ENCODE results near the gene DERA. TPM values are rescaled to one million over a fixed set of nuclear protein-coding genes. Genes with fewer than 3 reads are reported as not detected.
"Not testable (repeated sequence)": the region's sequence is repeated elsewhere in the genome, so short reads cannot be mapped to it uniquely, and the experiment has no call there.

DERA gene
- total RNA-seq, 3 donors from 2014 or later = 28.8 to 51.7 (median 44.2) TPM

GRCh38 chr12:15966426-15966825 lies 55.3 kb downstream of the DERA start:
- H3K4me1 ChIP-seq = no peaks in the 10 kb centered on the region
- peaks cover 5% of the 10 kb centered on the region for H3K36me3 ChIP-seq
- no peaks in the 10 kb centered on the region for H3K27me3 ChIP-seq
- no peak for TF ChIP-seq POLR2A (IDR thresholded peaks at IDR 0.05)
- TF ChIP-seq POLR2AphosphoS5 (IDR thresholded peaks at IDR 0.05) = no peak
- no peak for TF ChIP-seq CTCF (IDR thresholded peaks at IDR 0.05)
- no peak for DNase-seq (ENCODE audit: low spot score in 2 of 2)
- H3K27ac ChIP-seq = no peak overlapping the region
- intact Hi-C loops (cut with DNase I; ENCODE audit: low total_unique reads) = no loop called here
- no peak overlapping the region for H3K4me3 ChIP-seq
- H3K9me3 ChIP-seq = no peaks in the 10 kb centered on the region

GRCh38 chr12:15967053-15967452 lies 55.9 kb downstream of the DERA start:
- H3K27me3 ChIP-seq; H3K9me3 ChIP-seq; intact Hi-C loops (cut with DNase I; ENCODE audit: low total_unique reads); H3K27ac ChIP-seq; DNase-seq (ENCODE audit: low spot score in 2 of 2); H3K4me3 ChIP-seq; H3K4me1 ChIP-seq; H3K36me3 ChIP-seq: not testable (repeated sequence)

GRCh38 chr12:15971211-15971610 lies 60.1 kb downstream of the DERA start:
- no peak overlapping the region for H3K4me3 ChIP-seq
- TF ChIP-seq POLR2AphosphoS5 (IDR thresholded peaks at IDR 0.05) = no peak
- TF ChIP-seq POLR2A (IDR thresholded peaks at IDR 0.05) = no peak
- no peak for TF ChIP-seq CTCF (IDR thresholded peaks at IDR 0.05)
- H3K36me3 ChIP-seq = no peaks in the 10 kb centered on the region
- H3K9me3 ChIP-seq = no peaks in the 10 kb centered on the region
- H3K4me1 ChIP-seq = no peaks in the 10 kb centered on the region
- intact Hi-C loops (cut with DNase I; ENCODE audit: low total_unique reads) = no loop called here
- no peaks in the 10 kb centered on the region for H3K27me3 ChIP-seq
- no peak overlapping the region for H3K27ac ChIP-seq
- DNase-seq (ENCODE audit: low spot score in 2 of 2) = no peak

- intact Hi-C loops (cut with DNase I; ENCODE audit: low total_unique reads) = no loop called here
- H3K36me3 ChIP-seq = no peaks in the 10 kb centered on the region
- TF ChIP-seq POLR2AphosphoS5 (IDR thresholded peaks at IDR 0.05) = no peak
- no peak for TF ChIP-seq POLR2A (IDR thresholded peaks at IDR 0.05)
- no peaks in the 10 kb centered on the region for H3K9me3 ChIP-seq
- no peak for DNase-seq (ENCODE audit: low spot score in 2 of 2)
- H3K27me3 ChIP-seq = no peaks in the 10 kb centered on the region
- no peak overlapping the region for H3K4me3 ChIP-seq
- H3K27ac ChIP-seq = no peak overlapping the region
- H3K4me1 ChIP-seq = no peaks in the 10 kb centered on the region
These were observed 61.8 kb downstream of the DERA start for GRCh38 chr12:15972894-15973293.

GRCh38 chr12:15977999-15978951 lies 67.1 kb downstream of the DERA start:
- Histone ChIP-seq H3K9me3 (no peaks in the 10 kb centered on the region), H3K27me3 (no peaks in the 10 kb centered on the region), H3K4me3 (no peak overlapping the region), H3K36me3 (no peaks in the 10 kb centered on the region), H3K4me1 (no peaks in the 10 kb centered on the region), H3K27ac (no peak overlapping the region)
- intact Hi-C loops (cut with DNase I; ENCODE audit: low total_unique reads) = no loop called here
- TF ChIP-seq POLR2AphosphoS5 (IDR thresholded peaks at IDR 0.05) = no peak
- no peak for TF ChIP-seq CTCF (IDR thresholded peaks at IDR 0.05)
- no peak for TF ChIP-seq POLR2A (IDR thresholded peaks at IDR 0.05)
- DNase-seq (ENCODE audit: low spot score in 2 of 2) = no peak

Measured in breast epithelium (tissue), 4 donors.